Nephron (organoid): ENCODE data around the gene ALOXE3.

Source experiments
- H3K27ac Mint-ChIP-seq, 3 experiments: 2 replicates each; pipeline ENCODE4 v1.8.0; 2020; ENCODE audit warnings: mixed read lengths in 3 of 3, mild to moderate bottlenecking in 2 of 3, moderate library complexity in 1 of 3
- H3K27me3 Mint-ChIP-seq: 2 replicates; pipeline ENCODE4 v1.8.0; 2021; ENCODE audit warnings: low read depth, mild to moderate bottlenecking, moderate library complexity, mixed read lengths
- H3K36me3 Mint-ChIP-seq: 2 replicates; pipeline ENCODE4 v1.8.0; 2020; ENCODE audit warnings: low read depth, mixed read lengths
- H3K4me1 Mint-ChIP-seq: 2 replicates; pipeline ENCODE4 v1.8.0; 2020; ENCODE audit warnings: mixed read lengths
- H3K4me3 Mint-ChIP-seq, 3 experiments: 2 replicates each; pipeline ENCODE4 v1.8.0; 2020; ENCODE audit warnings: mild to moderate bottlenecking in 3 of 3, mixed read lengths in 3 of 3, moderate library complexity in 2 of 3
- H3K9me3 Mint-ChIP-seq: 2 replicates; pipeline ENCODE4 v1.8.0; 2020; ENCODE audit warnings: mixed read lengths
- CTCF ChIP-seq, 3 experiments: fragments of 200-600 bp; sonication (generic); IDR thresholded peaks; one replicate each; pipeline ENCODE4 v1.5.0; 2021; ENCODE audit warnings: antibody characterized with exemption in 3 of 3; ENCODE audit not compliant: unreplicated experiment in 3 of 3

The ALOXE3 gene

GRCh38 chr17:8155231-8155995, 37.1 kb upstream of the ALOXE3 start:
- Mint-ChIP-seq H3K4me1 (peaks cover 20% of the 10 kb centered on the region), H3K27me3 (no peaks in the 10 kb centered on the region), H3K36me3 (peaks cover 16% of the 10 kb centered on the region), H3K4me3 (no peak overlapping the region), H3K27ac (peak overlapping the region in 2 of 3 experiments; percentile 98 to 100), H3K9me3 (no peaks in the 10 kb centered on the region)
- TF ChIP-seq CTCF (IDR thresholded peaks at IDR 0.05; ENCODE audit: unreplicated experiment in 3 of 3) = no peak

GRCh38 chr17:8154608-8155155, 36.4 kb upstream of the ALOXE3 start:
- no peaks in the 10 kb centered on the region for H3K27me3 Mint-ChIP-seq
- peaks cover 10% of the 10 kb centered on the region for H3K36me3 Mint-ChIP-seq
- no peak for TF ChIP-seq CTCF (IDR thresholded peaks at IDR 0.05; ENCODE audit: unreplicated experiment in 3 of 3)
- no peak overlapping the region for H3K4me3 Mint-ChIP-seq
- no peaks in the 10 kb centered on the region for H3K9me3 Mint-ChIP-seq
- peak overlapping the region in 2 of 3 experiments; percentile 98 to 100 for H3K27ac Mint-ChIP-seq
- peaks cover 13% of the 10 kb centered on the region for H3K4me1 Mint-ChIP-seq

- peaks cover 13% of the 10 kb centered on the region for H3K4me1 Mint-ChIP-seq
- H3K27me3 Mint-ChIP-seq = no peaks in the 10 kb centered on the region
- no peak for TF ChIP-seq CTCF (IDR thresholded peaks at IDR 0.05; ENCODE audit: unreplicated experiment in 3 of 3)
- no peaks in the 10 kb centered on the region for H3K9me3 Mint-ChIP-seq
- no peak overlapping the region for H3K4me3 Mint-ChIP-seq
- peaks cover 9% of the 10 kb centered on the region for H3K36me3 Mint-ChIP-seq
- H3K27ac Mint-ChIP-seq = peak overlapping the region in 2 of 3 experiments; percentile 98 to 100
These were observed 35.8 kb upstream of the ALOXE3 start for GRCh38 chr17:8153957-8154607.

DNA sequence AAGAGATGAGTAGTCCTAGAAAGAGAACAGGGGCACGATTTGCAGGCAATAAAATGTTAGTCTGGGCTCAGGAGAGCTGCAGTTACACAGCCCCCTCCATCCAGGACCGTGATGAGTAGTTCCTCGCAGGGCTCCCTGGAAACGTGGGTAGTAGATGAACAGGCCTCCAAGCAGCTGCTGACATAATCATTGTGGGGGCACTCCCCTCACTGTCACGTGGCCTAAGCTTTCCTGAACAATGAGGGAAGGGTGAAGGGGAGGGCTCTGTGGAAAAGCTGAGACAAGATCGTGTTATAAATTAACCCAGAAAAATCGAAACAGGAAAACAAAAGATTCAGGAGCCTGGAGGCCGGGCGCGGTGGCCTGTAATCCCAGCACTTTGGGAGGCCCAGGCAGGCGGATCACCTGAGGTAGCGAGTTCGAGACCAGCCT, 35.2 kb upstream of the ALOXE3 start:
- H3K9me3 Mint-ChIP-seq = no peaks in the 10 kb centered on the region
- H3K36me3 Mint-ChIP-seq = peaks cover 6% of the 10 kb centered on the region
- H3K4me3 Mint-ChIP-seq = peak overlapping the region; percentile 91 to 95 (median 93)
- TF ChIP-seq CTCF (IDR thresholded peaks at IDR 0.05; ENCODE audit: unreplicated experiment in 3 of 3) = no peak
- peak overlapping the region in 2 of 3 experiments; percentile 98 to 100 for H3K27ac Mint-ChIP-seq
- no peaks in the 10 kb centered on the region for H3K27me3 Mint-ChIP-seq
- H3K4me1 Mint-ChIP-seq = peaks cover 8% of the 10 kb centered on the region

DNA sequence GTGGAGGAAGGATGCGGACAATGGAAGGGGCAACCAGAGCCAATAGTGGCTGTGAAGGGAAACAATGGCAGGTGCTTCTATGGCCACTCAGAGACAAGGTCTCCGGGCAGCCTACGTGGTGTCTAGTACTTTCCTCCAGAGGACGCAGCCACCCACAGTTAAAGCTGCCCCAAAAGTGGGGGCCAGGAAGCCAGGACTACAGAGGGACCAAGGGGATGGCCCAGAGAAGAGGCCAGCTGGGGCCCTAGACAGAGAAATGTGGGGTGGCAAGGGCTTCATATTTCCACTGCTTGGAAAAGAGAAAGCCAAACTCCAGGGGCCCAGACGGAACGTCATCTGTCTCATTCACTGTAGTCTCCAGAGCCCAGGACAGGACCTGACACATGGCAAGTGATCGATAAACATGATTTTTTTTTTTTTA, 34.7 kb upstream of the ALOXE3 start:
- H3K27ac Mint-ChIP-seq = peak overlapping the region in 2 of 3 experiments; percentile 98 to 100
- H3K36me3 Mint-ChIP-seq = peaks cover 9% of the 10 kb centered on the region
- TF ChIP-seq CTCF (IDR thresholded peaks at IDR 0.05; ENCODE audit: unreplicated experiment in 3 of 3) = no peak
- peak overlapping the region; percentile 91 to 95 (median 93) for H3K4me3 Mint-ChIP-seq
- peaks cover 6% of the 10 kb centered on the region for H3K4me1 Mint-ChIP-seq
- no peaks in the 10 kb centered on the region for H3K27me3 Mint-ChIP-seq
- H3K9me3 Mint-ChIP-seq = no peaks in the 10 kb centered on the region
